Mammary epithelial cell (primary cell): ENCODE results near the gene CHD9.

Experiments used
- CTCF ChIP-seq, 2 donors: IDR thresholded peaks in 1 of 2; conservative IDR thresholded peaks in 1 of 2; 2 replicates each; pipeline ENCODE4 v1.5.1; 2011 to 2012; ENCODE audit warnings: inconsistent platforms in 2 of 2, low read length in 2 of 2, mild to moderate bottlenecking in 2 of 2, control low read depth in 1 of 2, low read depth in 1 of 2; ENCODE audit not compliant: insufficient read depth in 1 of 2; ENCODE audit errors: extremely low read depth in 1 of 2
- EZH2 ChIP-seq: IDR thresholded peaks from 2 replicates; pipeline ENCODE4 v1.6.1; 2012; ENCODE audit warnings: low read length, inconsistent platforms, borderline replicate concordance

- TF ChIP-seq CTCF (conservative IDR thresholded peaks at IDR 0.05 in 1 of 2, IDR thresholded peaks at IDR 0.05 in 1 of 2; ENCODE audit: extremely low read depth in 1 of 2, insufficient read depth in 1 of 2, low read depth in 1 of 2, low read length in 2 of 2) (peak; percentile 51 to 62), EZH2 (no peak)
Measured at GRCh38 chr16:53022374-53022773, 32.4 kb upstream of the CHD9 start.
